ENCODE measurements around the gene POLDIP3.

DNA sequence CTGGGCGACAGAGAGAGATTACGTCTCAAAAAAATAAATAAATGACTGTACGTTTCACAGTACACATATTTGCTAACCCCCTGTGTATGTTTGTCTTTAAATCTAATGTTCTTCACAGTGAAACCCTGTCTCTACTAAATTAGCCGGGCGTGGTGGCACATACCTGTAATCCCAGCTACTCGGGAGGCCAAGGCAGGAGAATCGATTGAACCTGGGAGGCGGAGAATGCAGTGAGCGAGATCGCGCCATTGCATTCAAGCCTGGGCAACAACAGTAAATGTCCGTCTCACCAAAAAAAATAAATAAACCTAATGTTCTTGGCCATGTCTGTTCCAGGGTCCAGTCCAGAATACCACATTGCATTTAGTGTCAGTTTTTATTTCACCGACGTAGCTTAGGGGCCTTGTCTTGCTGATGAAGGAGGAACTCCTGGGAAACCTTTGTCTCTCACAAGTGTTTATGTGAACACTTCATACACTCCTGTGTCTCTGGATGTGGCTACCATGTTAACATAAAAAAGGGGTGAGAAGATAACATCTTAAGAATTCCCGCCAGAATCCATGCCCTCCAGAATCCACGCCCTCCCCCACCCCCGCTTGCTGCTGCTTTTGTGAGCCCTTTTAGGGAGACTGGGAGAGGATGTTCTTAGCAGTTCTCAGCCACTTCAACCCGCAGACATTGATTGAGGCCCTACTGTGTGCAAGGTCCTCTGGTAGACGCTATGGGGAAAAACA, 65.9 kb downstream of the POLDIP3 start:
- TF ChIP-seq, protein P1, sequence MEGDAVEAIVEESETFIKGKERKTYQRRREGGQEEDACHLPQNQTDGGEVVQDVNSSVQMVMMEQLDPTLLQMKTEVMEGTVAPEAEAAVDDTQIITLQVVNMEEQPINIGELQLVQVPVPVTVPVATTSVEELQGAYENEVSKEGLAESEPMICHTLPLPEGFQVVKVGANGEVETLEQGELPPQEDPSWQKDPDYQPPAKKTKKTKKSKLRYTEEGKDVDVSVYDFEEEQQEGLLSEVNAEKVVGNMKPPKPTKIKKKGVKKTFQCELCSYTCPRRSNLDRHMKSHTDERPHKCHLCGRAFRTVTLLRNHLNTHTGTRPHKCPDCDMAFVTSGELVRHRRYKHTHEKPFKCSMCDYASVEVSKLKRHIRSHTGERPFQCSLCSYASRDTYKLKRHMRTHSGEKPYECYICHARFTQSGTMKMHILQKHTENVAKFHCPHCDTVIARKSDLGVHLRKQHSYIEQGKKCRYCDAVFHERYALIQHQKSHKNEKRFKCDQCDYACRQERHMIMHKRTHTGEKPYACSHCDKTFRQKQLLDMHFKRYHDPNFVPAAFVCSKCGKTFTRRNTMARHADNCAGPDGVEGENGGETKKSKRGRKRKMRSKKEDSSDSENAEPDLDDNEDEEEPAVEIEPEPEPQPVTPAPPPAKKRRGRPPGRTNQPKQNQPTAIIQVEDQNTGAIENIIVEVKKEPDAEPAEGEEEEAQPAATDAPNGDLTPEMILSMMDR (IDR thresholded peaks at IDR 0.05): no peak
- no peak for TF ChIP-seq POLR2A (IDR thresholded peaks at IDR 0.05)

Data from suprapubic skin (tissue), 3 donors.